ENCODE data around the gene ULK4.

GRCh38 chr3:41874022-41874421 lies 87.9 kb downstream of the ULK4 start:
- no peak for TF ChIP-seq POLR2AphosphoS5 (IDR thresholded peaks at IDR 0.05; ENCODE audit: low read depth)
- no peak for TF ChIP-seq CTCF (IDR thresholded peaks at IDR 0.05; ENCODE audit: insufficient read depth, low read length)
- TF ChIP-seq REST (IDR thresholded peaks at IDR 0.05; ENCODE audit: insufficient replicate concordance, low read depth) = no peak
